Right lobe of liver (tissue), 4 donors: ENCODE measurements around the gene STK16.

Source experiments
- CTCF ChIP-seq, 4 donors: fragments of 200-600 bp in 3 of 4; fragments of 450-650 bp in 1 of 4; IDR thresholded peaks; one replicate each; pipeline versions ENCODE4 v1.5.1 to v1.8.0; 2016 to 2022; ENCODE audit warnings: antibody characterized with exemption in 4 of 4, mild to moderate bottlenecking in 2 of 4
- POLR2A ChIP-seq: fragments of 450-650 bp; IDR thresholded peaks from one replicate; pipeline ENCODE4 v1.6.1; 2017; ENCODE audit warnings: antibody characterized with exemption, mild to moderate bottlenecking
- donor health status: DM: no; HTN: no; CAD: no.
- donor health status: DM: no; HTN: no; CAD: no.
- donor health status: DM: no; HTN: yes; CAD: no.

GRCh38 chr2:219223831-219224610 is 21.3 kb upstream of the STK16 start:
- no peak for TF ChIP-seq POLR2A
- TF ChIP-seq CTCF (IDR thresholded peaks at IDR 0.05) = no peak
